ENCODE measurements around the gene ZNF438. TPM values are rescaled to one million over a fixed set of nuclear protein-coding genes. Genes with fewer than 3 reads are reported as not detected.

Gene ZNF438
- total RNA-seq, 1 experiment from 2014 or later: 0.83 TPM

GRCh38 chr10:31014161-31014875 is 17.3 kb downstream of the ZNF438 start:
- H3K18ac ChIP-seq (ENCODE audit: insufficient read length, low read depth, low read length): no peak overlapping the region
- H3K4me1 Mint-ChIP-seq: peaks cover 12% of the 10 kb centered on the region in 2 experiments

More at GRCh38 chr10:31014161-31014875, 17.3 kb downstream of the ZNF438 start:
- Histone ChIP-seq H2AFZ (ENCODE audit: low read length) (no peak overlapping the region), H3K79me2 (ENCODE audit: insufficient read depth, low read length) (no peaks in the 10 kb centered on the region), H4K91ac (ENCODE audit: insufficient read length, low read depth, low read length) (no peak overlapping the region), H4K8ac (replicated peaks; ENCODE audit: insufficient read length, low read depth, low read length) (no peak overlapping the region), H3K9me3 (ENCODE audit: control insufficient read depth, low read depth, low read length) (no peaks in the 10 kb centered on the region), H3K4me2 (ENCODE audit: insufficient read depth, insufficient read length, low read length) (no peak overlapping the region), H2BK15ac (ENCODE audit: low read depth, low read length) (no peak overlapping the region), H3K79me1 (ENCODE audit: insufficient read depth, low read depth, low read length, poor library complexity, severe bottlenecking) (no peaks in the 10 kb centered on the region), H3K4me1 (ENCODE audit: insufficient read depth, low read length) (peaks cover 3% of the 10 kb centered on the region; the same call in 1 of the 2 replicates), H3K23me2 (ENCODE audit: insufficient read length, low read depth, low read length, poor library complexity, severe bottlenecking) (no peaks in the 10 kb centered on the region), H2BK20ac (ENCODE audit: low read depth, low read length, poor library complexity, severe bottlenecking) (no peak overlapping the region), H3K27me3 (ENCODE audit: insufficient read depth, low read length) (no peaks in the 10 kb centered on the region), H2BK5ac (ENCODE audit: insufficient read length, low read length) (no peak overlapping the region), H3K14ac (ENCODE audit: insufficient read depth, low read length) (no peak overlapping the region), H2BK120ac (ENCODE audit: low read depth, low read length, poor library complexity, severe bottlenecking) (no peak overlapping the region), H3K23ac (ENCODE audit: insufficient read length, low read depth, low read length) (no peak overlapping the region), H3K9ac (ENCODE audit: extremely low read depth, insufficient read length, low read length) (no peak overlapping the region), H4K5ac (ENCODE audit: insufficient read length, low read depth, low read length) (no peak overlapping the region), H3K4ac (ENCODE audit: low read depth, low read length) (no peak overlapping the region), H3K27ac (ENCODE audit: insufficient read length, low read depth, low read length) (no peak overlapping the region), H4K20me1 (ENCODE audit: control insufficient read depth, insufficient read depth, insufficient read length) (no peaks in the 10 kb centered on the region), H3T11ph (ENCODE audit: low read length) (no peak overlapping the region), H2BK12ac (ENCODE audit: insufficient read length, low read depth, low read length) (no peak overlapping the region), H2AK5ac (ENCODE audit: insufficient read length, low read length) (no peak overlapping the region), H3K56ac (ENCODE audit: insufficient read length, low read depth, low read length) (no peak overlapping the region)
- H3K9me3 Mint-ChIP-seq: no peaks in the 10 kb centered on the region
- H3K27ac Mint-ChIP-seq: peak overlapping the region in 1 of 3 experiments; percentile 38; a peak in 1 of 7 replicates
- WGBS (ENCODE audit: extremely low coverage, insufficient read length, low lambda C conversion rate): no CpG with 5 or more reads among the region's 7 CpGs
- H3K27me3 Mint-ChIP-seq (ENCODE audit: low read depth): no peaks in the 10 kb centered on the region; the same call in 1 of the 2 replicates
- H3K4me3 Mint-ChIP-seq: no peak overlapping the region
- no peak for TF ChIP-seq CTCF (conservative IDR thresholded peaks at IDR 0.05)
- peaks cover 0 to 4% (median 0%) of the 10 kb centered on the region in 3 experiments; a peak in 1 of 7 replicates for H3K36me3 Mint-ChIP-seq (ENCODE audit: insufficient read depth in 1 of 3, low read depth in 3 of 3)
- no peak for DNase-seq
